NCI-H2107 treated with DMSO at 0.1 percent for 48 hours (cell line): ENCODE results near the gene CGRRF1.

Source experiments
- DNase-seq: peaks from one replicate; lab custom pipeline; 2025; ENCODE audit not compliant: unreplicated experiment; lab: John Stamatoyannopoulos, UW

Gene CGRRF1

GRCh38 chr14:54489318-54489683, 20.4 kb upstream of the CGRRF1 start:
- DNase-seq, result no peak

- no peak for DNase-seq
These were observed 19.8 kb upstream of the CGRRF1 start for GRCh38 chr14:54489731-54490444.

- DNase-seq, result no peak
These were observed 19.1 kb upstream of the CGRRF1 start for GRCh38 chr14:54490445-54491175.

- DNase-seq, result no peak
These were observed 16.4 kb upstream of the CGRRF1 start for GRCh38 chr14:54493293-54493692.

GRCh38 chr14:54497224-54497623, 12.5 kb upstream of the CGRRF1 start:
- DNase-seq, result no peak

GRCh38 chr14:54498095-54498531, 11.6 kb upstream of the CGRRF1 start:
- no peak for DNase-seq

GRCh38 chr14:54498579-54498978, 11.1 kb upstream of the CGRRF1 start:
- no peak for DNase-seq

GRCh38 chr14:54500744-54501143, 9.0 kb upstream of the CGRRF1 start:
- DNase-seq, result no peak

GRCh38 chr14:54501480-54501879, 8.2 kb upstream of the CGRRF1 start:
- no peak for DNase-seq

- DNase-seq, result no peak
These were observed 7.1 kb upstream of the CGRRF1 start for GRCh38 chr14:54502602-54503001.

- no peak for DNase-seq
These were observed 6.2 kb upstream of the CGRRF1 start for GRCh38 chr14:54503486-54503885.

- DNase-seq, result no peak
These were observed 2.7 kb downstream of the CGRRF1 start for GRCh38 chr14:54512393-54512792.

- DNase-seq, result no peak
These were observed 6.0 kb downstream of the CGRRF1 start for GRCh38 chr14:54515670-54516069.

GRCh38 chr14:54516709-54517108, 7.0 kb downstream of the CGRRF1 start:
- no peak for DNase-seq

GRCh38 chr14:54524410-54524809, 14.7 kb downstream of the CGRRF1 start:
- DNase-seq, result no peak

- DNase-seq, result no peak
These were observed 19.3 kb downstream of the CGRRF1 start for GRCh38 chr14:54528973-54529372.

GRCh38 chr14:54529811-54530210, 20.1 kb downstream of the CGRRF1 start:
- no peak for DNase-seq

- DNase-seq, result no peak
These were observed 22.7 kb downstream of the CGRRF1 start for GRCh38 chr14:54532111-54533012.

- DNase-seq, result no peak
These were observed 23.4 kb downstream of the CGRRF1 start for GRCh38 chr14:54533100-54533499.

GRCh38 chr14:54535126-54535525, 25.4 kb downstream of the CGRRF1 start:
- DNase-seq, result no peak

- no peak for DNase-seq
These were observed 25.9 kb downstream of the CGRRF1 start for GRCh38 chr14:54535646-54536045.

- DNase-seq, result no peak
These were observed 27.9 kb downstream of the CGRRF1 start for GRCh38 chr14:54537651-54538050.
